Osteocyte (in vitro differentiated cells): ENCODE data around the gene GNG13. TPM values are rescaled to one million over a fixed set of nuclear protein-coding genes. Genes with fewer than 3 reads are reported as not detected.

Experiments
- DNase-seq: peaks from one replicate; pipeline ENCODE4 v3.0.0; 2021; ENCODE audit warnings: mixed read lengths; ENCODE audit not compliant: unreplicated experiment; ENCODE audit errors: extremely low spot score
- H3K27ac Mint-ChIP-seq: one replicate; pipeline ENCODE4 v1.8.0; 2021; ENCODE audit warnings: mild to moderate bottlenecking, mixed read lengths; ENCODE audit not compliant: unreplicated experiment
- H3K27me3 Mint-ChIP-seq: one replicate; pipeline ENCODE4 v1.8.0; 2021; ENCODE audit warnings: mixed read lengths; ENCODE audit not compliant: unreplicated experiment
- H3K36me3 Mint-ChIP-seq: one replicate; pipeline ENCODE4 v1.8.0; 2021; ENCODE audit warnings: mixed read lengths; ENCODE audit not compliant: unreplicated experiment
- H3K4me1 Mint-ChIP-seq: one replicate; pipeline ENCODE4 v1.8.0; 2021; ENCODE audit warnings: mixed read lengths; ENCODE audit not compliant: unreplicated experiment
- H3K4me3 Mint-ChIP-seq: one replicate; pipeline ENCODE4 v1.8.0; 2021; ENCODE audit warnings: mild to moderate bottlenecking, moderate library complexity, mixed read lengths; ENCODE audit not compliant: unreplicated experiment
- H3K9me3 Mint-ChIP-seq: one replicate; pipeline ENCODE4 v1.8.0; 2021; ENCODE audit warnings: mixed read lengths; ENCODE audit not compliant: unreplicated experiment
- total RNA-seq: library from RNA; stranded (reverse); gene quantifications from 2 replicates; pipeline ENCODE4 v1.2.1, GENCODE V29; 2021
- TF ChIP-seq, protein P1 (sequence below): fragments of 200-600 bp; sonication (generic); IDR thresholded peaks from 2 replicates; pipeline ENCODE4 v1.5.0; 2021; ENCODE audit warnings: antibody characterized with exemption, mild to moderate bottlenecking, moderate library complexity

GNG13 gene
- total RNA-seq, 1 donor from 2014 or later, result not detected

DNA sequence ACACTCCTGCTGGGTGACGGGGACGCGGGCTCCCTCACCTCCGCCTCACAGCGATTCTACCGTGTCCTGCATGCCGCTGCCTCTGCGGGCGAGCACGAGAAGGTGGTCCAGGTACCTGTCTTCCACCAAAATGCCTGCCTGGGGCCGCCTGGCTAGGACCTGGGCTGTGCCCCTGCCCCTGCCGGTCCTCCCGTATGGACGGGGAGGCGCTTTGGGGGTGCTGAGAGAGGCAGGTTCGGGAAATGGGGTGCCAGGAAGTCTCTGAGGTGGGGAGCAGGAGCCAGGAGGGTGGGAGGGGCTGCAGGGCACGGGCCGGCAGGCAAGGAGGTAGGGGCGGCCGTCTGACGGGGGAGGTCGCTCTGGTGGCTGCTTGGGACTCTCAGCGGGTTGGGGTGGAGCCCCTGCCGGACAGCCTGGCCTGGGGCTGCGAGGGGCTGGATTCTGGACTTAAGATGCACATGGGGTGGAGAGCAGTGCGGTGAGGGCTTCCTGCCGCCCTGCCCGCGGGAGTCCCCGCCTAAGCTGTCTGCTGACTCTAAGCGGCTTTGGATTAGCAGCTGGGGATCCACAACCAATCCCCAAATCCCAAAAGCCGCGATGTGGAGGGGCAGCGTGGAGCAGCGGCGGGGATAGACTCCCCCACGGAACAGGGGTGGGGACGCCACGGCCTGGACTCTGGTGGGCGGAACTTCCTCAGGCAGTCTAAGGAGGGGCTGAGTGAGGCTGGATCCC, 6.3 kb downstream of the GNG13 start:
- H3K4me1 Mint-ChIP-seq, result no peaks in the 10 kb centered on the region
- no peak for DNase-seq
- no peak overlapping the region for H3K27ac Mint-ChIP-seq
- TF ChIP-seq, protein P1, sequence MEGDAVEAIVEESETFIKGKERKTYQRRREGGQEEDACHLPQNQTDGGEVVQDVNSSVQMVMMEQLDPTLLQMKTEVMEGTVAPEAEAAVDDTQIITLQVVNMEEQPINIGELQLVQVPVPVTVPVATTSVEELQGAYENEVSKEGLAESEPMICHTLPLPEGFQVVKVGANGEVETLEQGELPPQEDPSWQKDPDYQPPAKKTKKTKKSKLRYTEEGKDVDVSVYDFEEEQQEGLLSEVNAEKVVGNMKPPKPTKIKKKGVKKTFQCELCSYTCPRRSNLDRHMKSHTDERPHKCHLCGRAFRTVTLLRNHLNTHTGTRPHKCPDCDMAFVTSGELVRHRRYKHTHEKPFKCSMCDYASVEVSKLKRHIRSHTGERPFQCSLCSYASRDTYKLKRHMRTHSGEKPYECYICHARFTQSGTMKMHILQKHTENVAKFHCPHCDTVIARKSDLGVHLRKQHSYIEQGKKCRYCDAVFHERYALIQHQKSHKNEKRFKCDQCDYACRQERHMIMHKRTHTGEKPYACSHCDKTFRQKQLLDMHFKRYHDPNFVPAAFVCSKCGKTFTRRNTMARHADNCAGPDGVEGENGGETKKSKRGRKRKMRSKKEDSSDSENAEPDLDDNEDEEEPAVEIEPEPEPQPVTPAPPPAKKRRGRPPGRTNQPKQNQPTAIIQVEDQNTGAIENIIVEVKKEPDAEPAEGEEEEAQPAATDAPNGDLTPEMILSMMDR, result no peak
- no peaks in the 10 kb centered on the region for H3K27me3 Mint-ChIP-seq
- H3K4me3 Mint-ChIP-seq, result no peak overlapping the region
- no peaks in the 10 kb centered on the region for H3K9me3 Mint-ChIP-seq
- H3K36me3 Mint-ChIP-seq, result peaks cover 8% of the 10 kb centered on the region

DNA sequence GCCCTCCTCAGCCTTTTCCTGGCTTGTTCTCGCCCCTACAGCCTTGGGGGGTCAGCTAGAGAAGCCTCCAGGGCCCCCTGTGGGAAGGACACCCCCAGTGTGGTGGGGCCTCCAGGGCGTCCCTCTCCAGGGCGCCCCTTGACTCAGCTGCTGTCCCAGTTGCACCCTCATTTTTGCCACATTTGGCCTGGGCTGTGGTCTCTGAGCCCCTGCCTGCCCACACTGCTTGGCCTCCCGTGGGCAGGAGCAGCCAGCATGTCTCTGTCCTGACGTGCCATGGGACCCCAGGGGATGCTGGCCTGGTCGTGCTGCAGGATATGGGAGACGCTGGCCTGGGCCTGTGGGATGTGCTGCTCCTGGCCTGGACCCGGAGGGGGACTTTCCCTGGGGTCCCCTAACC, 7.1 kb downstream of the GNG13 start:
- no peak for DNase-seq
- Mint-ChIP-seq H3K27ac (no peak overlapping the region), H3K4me1 (no peaks in the 10 kb centered on the region), H3K9me3 (no peaks in the 10 kb centered on the region), H3K36me3 (peaks cover 8% of the 10 kb centered on the region), H3K27me3 (no peaks in the 10 kb centered on the region), H3K4me3 (no peak overlapping the region)
- TF ChIP-seq, protein P1, result no peak

DNA sequence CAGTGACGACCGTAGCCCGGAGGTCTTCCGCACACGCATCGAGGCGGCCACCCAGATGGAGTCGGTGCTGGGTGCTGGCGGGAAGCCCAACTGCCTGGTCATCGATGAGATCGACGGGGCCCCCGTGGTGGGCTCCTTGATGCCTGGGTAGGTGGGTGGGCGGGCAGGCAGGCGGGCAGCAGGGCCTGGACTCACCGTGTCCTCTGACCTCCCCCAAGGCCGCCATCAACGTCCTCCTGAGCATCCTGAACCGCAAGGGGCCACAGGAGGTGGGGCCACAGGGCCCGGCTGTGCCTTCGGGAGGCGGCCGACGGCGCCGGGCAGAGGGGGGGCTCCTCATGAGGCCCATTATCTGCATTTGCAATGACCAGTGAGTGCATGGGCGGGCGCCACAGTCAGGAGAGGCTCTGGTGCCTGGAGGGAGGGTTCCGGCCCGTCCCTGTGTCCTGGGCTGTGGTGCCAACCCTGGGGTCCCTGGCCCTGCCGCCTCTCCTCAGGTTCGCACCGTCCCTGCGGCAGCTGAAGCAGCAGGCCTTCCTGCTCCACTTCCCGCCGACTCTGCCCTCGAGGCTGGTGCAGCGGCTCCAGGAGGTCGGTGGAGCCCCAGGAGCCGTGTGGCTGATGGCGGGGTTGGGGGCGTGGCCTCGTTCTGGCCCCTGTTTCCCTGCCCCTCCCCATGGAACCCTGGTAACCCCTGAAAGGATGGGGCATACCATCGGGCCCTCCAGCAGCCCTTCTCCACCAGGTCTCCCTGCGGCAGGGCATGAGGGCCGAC, 8.1 kb downstream of the GNG13 start:
- Mint-ChIP-seq H3K4me3 (no peak overlapping the region), H3K27me3 (no peaks in the 10 kb centered on the region), H3K4me1 (no peaks in the 10 kb centered on the region), H3K36me3 (peaks cover 8% of the 10 kb centered on the region), H3K9me3 (no peaks in the 10 kb centered on the region), H3K27ac (no peak overlapping the region)
- no peak for DNase-seq
- TF ChIP-seq, protein P1, result no peak

DNA sequence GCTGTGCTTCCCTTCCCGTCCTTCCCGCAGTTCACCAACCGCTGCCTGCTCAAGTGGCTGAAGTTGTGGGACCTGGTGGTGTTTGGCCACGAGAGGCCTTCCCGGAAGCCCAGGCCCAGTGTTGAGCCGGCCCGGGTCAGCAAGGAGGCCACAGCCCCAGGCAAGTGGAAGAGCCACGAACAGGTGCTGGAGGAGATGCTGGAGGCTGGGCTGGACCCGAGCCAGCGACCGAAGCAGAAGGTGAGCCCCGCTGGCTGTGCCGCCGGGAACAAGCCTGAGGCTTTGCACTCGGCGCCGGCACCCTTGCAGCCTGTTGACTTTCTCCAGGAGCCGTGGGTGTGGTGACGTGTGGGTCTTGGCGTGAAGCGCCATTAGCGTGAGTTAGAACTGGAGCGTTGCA, 9.4 kb downstream of the GNG13 start:
- no peak for DNase-seq
- H3K9me3 Mint-ChIP-seq, result no peaks in the 10 kb centered on the region
- peaks cover 2% of the 10 kb centered on the region for H3K4me1 Mint-ChIP-seq
- TF ChIP-seq, protein P1, result no peak
- no peaks in the 10 kb centered on the region for H3K27me3 Mint-ChIP-seq
- no peak overlapping the region for H3K27ac Mint-ChIP-seq
- H3K36me3 Mint-ChIP-seq, result peaks cover 8% of the 10 kb centered on the region
- no peak overlapping the region for H3K4me3 Mint-ChIP-seq

DNA sequence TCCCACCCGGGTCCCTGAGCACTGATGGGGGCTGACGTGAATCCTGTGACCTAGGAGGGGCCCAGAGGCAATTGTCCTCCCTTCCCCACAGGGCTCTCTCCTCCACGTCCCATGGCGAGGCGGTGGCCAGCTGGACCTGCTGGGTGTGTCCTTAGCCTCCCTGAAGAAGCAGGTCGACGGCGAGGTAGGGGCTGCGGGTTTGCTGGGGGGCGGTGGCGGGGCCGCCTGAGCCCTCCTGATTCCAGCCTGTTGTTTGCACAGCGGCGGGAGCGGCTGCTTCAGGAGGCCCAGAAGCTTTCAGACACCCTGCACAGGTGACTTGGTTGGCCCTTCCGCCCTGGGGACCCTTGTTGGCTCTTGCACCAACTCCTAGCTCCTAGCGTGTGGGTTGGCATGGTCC, 10.4 kb downstream of the GNG13 start:
- no peak for DNase-seq
- TF ChIP-seq, protein P1, result no peak
- peaks cover 2% of the 10 kb centered on the region for H3K4me1 Mint-ChIP-seq
- no peaks in the 10 kb centered on the region for H3K27me3 Mint-ChIP-seq
- no peak overlapping the region for H3K27ac Mint-ChIP-seq
- no peaks in the 10 kb centered on the region for H3K9me3 Mint-ChIP-seq
- H3K36me3 Mint-ChIP-seq, result peaks cover 8% of the 10 kb centered on the region
- H3K4me3 Mint-ChIP-seq, result peak overlapping the region; percentile 47
